Osteocyte (in vitro differentiated cells): ENCODE data around the gene RAD52. TPM values are rescaled to one million over a fixed set of nuclear protein-coding genes. Genes with fewer than 3 reads are reported as not detected.

ENCODE experiments used
- DNase-seq: peaks from one replicate; pipeline ENCODE4 v3.0.0; 2021; ENCODE audit warnings: mixed read lengths; ENCODE audit not compliant: unreplicated experiment; ENCODE audit errors: extremely low spot score
- H3K27ac Mint-ChIP-seq: one replicate; pipeline ENCODE4 v1.8.0; 2021; ENCODE audit warnings: mild to moderate bottlenecking, mixed read lengths; ENCODE audit not compliant: unreplicated experiment
- H3K27me3 Mint-ChIP-seq: one replicate; pipeline ENCODE4 v1.8.0; 2021; ENCODE audit warnings: mixed read lengths; ENCODE audit not compliant: unreplicated experiment
- H3K36me3 Mint-ChIP-seq: one replicate; pipeline ENCODE4 v1.8.0; 2021; ENCODE audit warnings: mixed read lengths; ENCODE audit not compliant: unreplicated experiment
- H3K4me1 Mint-ChIP-seq: one replicate; pipeline ENCODE4 v1.8.0; 2021; ENCODE audit warnings: mixed read lengths; ENCODE audit not compliant: unreplicated experiment
- H3K4me3 Mint-ChIP-seq: one replicate; pipeline ENCODE4 v1.8.0; 2021; ENCODE audit warnings: mild to moderate bottlenecking, moderate library complexity, mixed read lengths; ENCODE audit not compliant: unreplicated experiment
- H3K9me3 Mint-ChIP-seq: one replicate; pipeline ENCODE4 v1.8.0; 2021; ENCODE audit warnings: mixed read lengths; ENCODE audit not compliant: unreplicated experiment
- total RNA-seq: library from RNA; stranded (reverse); gene quantifications from 2 replicates; pipeline ENCODE4 v1.2.1, GENCODE V29; 2021
- TF ChIP-seq, protein P1 (sequence below): fragments of 200-600 bp; sonication (generic); IDR thresholded peaks from 2 replicates; pipeline ENCODE4 v1.5.0; 2021; ENCODE audit warnings: antibody characterized with exemption, mild to moderate bottlenecking, moderate library complexity

The RAD52 gene
- total RNA-seq, 1 donor from 2014 or later = 17.8 TPM

DNA sequence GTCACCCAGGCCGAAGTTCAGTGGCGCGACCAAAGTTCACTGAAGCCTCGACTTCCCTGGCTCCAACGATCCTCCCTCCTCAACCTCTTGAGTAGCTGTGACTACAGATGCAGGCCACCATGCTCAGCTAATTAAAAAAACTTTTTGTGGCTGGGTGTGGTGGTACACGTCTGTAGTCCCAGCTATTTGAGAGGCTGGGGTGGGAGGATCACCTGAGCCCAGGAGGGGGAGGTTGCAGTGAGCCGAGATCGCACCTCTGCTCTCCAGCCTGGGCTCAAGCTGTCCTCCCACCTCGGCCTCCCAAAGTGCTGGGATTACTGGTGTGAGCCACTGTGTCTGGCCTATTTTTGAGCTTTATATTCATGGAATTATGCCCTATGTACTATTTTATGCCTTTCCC, 18.1 kb upstream of the RAD52 start:
- TF ChIP-seq, protein P1, sequence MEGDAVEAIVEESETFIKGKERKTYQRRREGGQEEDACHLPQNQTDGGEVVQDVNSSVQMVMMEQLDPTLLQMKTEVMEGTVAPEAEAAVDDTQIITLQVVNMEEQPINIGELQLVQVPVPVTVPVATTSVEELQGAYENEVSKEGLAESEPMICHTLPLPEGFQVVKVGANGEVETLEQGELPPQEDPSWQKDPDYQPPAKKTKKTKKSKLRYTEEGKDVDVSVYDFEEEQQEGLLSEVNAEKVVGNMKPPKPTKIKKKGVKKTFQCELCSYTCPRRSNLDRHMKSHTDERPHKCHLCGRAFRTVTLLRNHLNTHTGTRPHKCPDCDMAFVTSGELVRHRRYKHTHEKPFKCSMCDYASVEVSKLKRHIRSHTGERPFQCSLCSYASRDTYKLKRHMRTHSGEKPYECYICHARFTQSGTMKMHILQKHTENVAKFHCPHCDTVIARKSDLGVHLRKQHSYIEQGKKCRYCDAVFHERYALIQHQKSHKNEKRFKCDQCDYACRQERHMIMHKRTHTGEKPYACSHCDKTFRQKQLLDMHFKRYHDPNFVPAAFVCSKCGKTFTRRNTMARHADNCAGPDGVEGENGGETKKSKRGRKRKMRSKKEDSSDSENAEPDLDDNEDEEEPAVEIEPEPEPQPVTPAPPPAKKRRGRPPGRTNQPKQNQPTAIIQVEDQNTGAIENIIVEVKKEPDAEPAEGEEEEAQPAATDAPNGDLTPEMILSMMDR = no peak
- no peak overlapping the region for H3K4me3 Mint-ChIP-seq
- H3K36me3 Mint-ChIP-seq = no peaks in the 10 kb centered on the region
- H3K4me1 Mint-ChIP-seq = peaks cover 2% of the 10 kb centered on the region
- no peak for DNase-seq
- H3K9me3 Mint-ChIP-seq = no peaks in the 10 kb centered on the region
- no peak overlapping the region for H3K27ac Mint-ChIP-seq
- no peaks in the 10 kb centered on the region for H3K27me3 Mint-ChIP-seq

DNA sequence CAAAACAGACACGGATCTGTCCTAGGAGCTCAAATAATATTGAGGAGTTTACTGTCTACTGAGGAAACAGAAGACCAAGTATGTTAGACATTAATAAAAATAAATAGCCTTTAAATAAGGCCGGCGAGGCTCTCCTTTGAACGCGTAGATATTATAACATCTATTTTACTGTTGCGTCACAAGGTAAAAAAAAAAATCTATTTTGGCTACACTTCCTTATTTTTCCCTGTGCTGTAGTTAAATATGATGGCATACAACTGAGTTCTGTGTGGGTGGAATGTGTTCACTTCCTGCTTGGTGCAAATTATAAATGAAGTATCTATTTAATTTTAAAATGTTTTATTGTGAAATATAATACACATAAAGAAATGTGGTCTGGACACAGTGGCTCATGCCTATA, 17.2 kb upstream of the RAD52 start:
- peaks cover 2% of the 10 kb centered on the region for H3K4me1 Mint-ChIP-seq
- no peak for DNase-seq
- H3K36me3 Mint-ChIP-seq = no peaks in the 10 kb centered on the region
- no peaks in the 10 kb centered on the region for H3K27me3 Mint-ChIP-seq
- TF ChIP-seq, protein P1 = no peak
- H3K4me3 Mint-ChIP-seq = no peak overlapping the region
- no peaks in the 10 kb centered on the region for H3K9me3 Mint-ChIP-seq
- H3K27ac Mint-ChIP-seq = no peak overlapping the region

DNA sequence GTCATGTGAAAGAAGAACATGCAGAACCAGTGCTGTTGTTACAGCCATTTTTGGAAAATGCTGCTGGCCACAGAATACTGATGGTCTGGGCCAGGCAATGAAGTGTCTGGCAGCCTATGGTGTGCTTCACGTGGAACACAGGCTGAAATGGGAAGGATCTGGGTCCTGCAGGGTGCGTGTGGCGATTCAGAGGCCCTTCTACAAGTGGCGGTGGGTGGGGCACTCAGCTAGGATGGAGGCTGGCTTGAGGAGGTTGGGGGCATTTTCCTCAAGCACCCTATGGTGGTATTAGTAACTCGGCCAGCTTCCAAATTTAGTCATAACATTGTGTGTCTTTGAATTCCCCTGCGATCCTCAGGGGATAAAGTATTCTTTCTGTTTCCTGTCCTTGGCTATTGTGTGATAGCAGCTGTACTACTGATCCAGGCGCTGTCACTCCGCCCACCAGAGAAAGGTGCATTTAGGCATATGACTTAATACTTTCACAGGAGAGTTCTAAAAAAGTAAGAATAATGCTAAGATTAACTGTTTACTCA, 9.2 kb upstream of the RAD52 start:
- DNase-seq = no peak
- Mint-ChIP-seq H3K4me3 (no peak overlapping the region), H3K27ac (peak overlapping the region; percentile 13), H3K27me3 (no peaks in the 10 kb centered on the region), H3K4me1 (peaks cover 14% of the 10 kb centered on the region), H3K36me3 (no peaks in the 10 kb centered on the region), H3K9me3 (no peaks in the 10 kb centered on the region)
- TF ChIP-seq, protein P1 = no peak

DNA sequence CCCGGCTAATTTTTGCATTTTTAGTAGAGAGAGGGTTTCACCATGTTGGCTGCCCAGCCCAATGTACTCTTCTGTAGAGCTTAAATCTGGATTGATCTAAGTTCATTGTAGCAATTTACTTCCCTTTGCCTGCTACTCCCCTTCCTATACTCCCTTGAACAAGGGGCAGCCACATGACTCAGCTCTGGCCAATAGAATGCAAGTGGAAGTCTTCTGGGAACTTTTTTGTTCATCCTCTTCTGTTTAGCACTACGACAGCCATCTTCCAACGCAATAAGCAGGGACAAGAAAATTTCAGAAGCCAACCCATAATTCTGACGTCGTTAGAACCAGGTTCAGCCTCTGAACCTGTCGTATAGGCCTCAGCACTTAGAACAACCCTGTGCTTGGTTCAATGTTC, 6.4 kb upstream of the RAD52 start:
- Mint-ChIP-seq H3K9me3 (no peaks in the 10 kb centered on the region), H3K27me3 (no peaks in the 10 kb centered on the region), H3K27ac (no peak overlapping the region), H3K36me3 (no peaks in the 10 kb centered on the region), H3K4me1 (peaks cover 23% of the 10 kb centered on the region), H3K4me3 (no peak overlapping the region)
- DNase-seq = no peak
- TF ChIP-seq, protein P1 = no peak

DNA sequence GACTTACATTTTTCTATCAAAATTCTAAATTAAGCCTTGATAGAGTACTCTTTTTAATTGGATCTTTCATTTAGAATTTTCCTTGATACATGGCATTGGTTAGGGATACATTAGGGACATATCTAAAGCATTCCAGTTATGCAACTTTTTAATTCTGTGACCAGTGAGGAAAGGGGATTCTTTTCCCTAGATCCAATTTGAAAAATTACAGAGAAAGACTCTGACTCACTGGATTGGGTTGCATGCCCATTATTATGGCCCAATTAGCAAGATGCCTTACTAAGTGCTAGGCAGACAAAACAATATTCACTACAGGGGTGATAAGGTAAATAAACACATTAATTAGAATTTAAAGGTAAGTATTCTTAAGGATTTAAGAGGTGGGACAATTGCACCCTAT, 5.2 kb upstream of the RAD52 start:
- Mint-ChIP-seq H3K27ac (no peak overlapping the region), H3K9me3 (no peaks in the 10 kb centered on the region), H3K27me3 (no peaks in the 10 kb centered on the region), H3K4me1 (peaks cover 23% of the 10 kb centered on the region), H3K4me3 (no peak overlapping the region), H3K36me3 (no peaks in the 10 kb centered on the region)
- DNase-seq = no peak
- TF ChIP-seq, protein P1 = no peak
